Measurements from ENCODE around the gene CCN6. TPM values are rescaled to one million over a fixed set of nuclear protein-coding genes. Genes with fewer than 3 reads are reported as not detected.

Gene CCN6
- not detected in 2 replicates for total RNA-seq

GRCh38 chr6:112054001-112054400 lies at the start of gene CCN6:
TSS of gene CCN6 (plus strand) at chr6:112054104. CDS start at chr6:112054358, 254 bp downstream.

GRCh38 chr6:112087136-112087911 lies 33.4 kb downstream of the CCN6 start, which contains the start of the genes FAM229B and TUBE1:
TSS of gene FAM229B (plus strand) at chr6:112087591. CDS start at chr6:112099284, 11,693 bp downstream.
TSS of gene TUBE1 (minus strand) at chr6:112087482. CDS start at chr6:112087434, 48 bp downstream.

Other genes starting within 250 kb of the CCN6 start
- 151 and 201 TPM in 2 replicates for gene FYN, start 180.7 kb upstream of the CCN6 start, total RNA-seq
- 11.0 and 20.3 TPM in 2 replicates for gene TUBE1, start 33.4 kb downstream of the CCN6 start, total RNA-seq
- 8.1 and 9.1 TPM in 2 replicates for gene FAM229B, start 33.5 kb downstream of the CCN6 start, total RNA-seq
- gene LAMA4, start 200.5 kb downstream of the CCN6 start, total RNA-seq: 391 and 1,137 TPM in 2 replicates